ENCODE data around the gene GNG2.

GNG2 gene

GRCh38 chr14:52006361-52006760 is 145.9 kb downstream of the GNG2 start:
- no peak for DNase-seq
- no peak overlapping the region for H3K27ac ChIP-seq
- peaks cover 94% of the 10 kb centered on the region for H3K36me3 ChIP-seq
- no peak overlapping the region for H3K4me3 ChIP-seq (ENCODE audit: low read depth, low read length)
- TF ChIP-seq, protein P1, sequence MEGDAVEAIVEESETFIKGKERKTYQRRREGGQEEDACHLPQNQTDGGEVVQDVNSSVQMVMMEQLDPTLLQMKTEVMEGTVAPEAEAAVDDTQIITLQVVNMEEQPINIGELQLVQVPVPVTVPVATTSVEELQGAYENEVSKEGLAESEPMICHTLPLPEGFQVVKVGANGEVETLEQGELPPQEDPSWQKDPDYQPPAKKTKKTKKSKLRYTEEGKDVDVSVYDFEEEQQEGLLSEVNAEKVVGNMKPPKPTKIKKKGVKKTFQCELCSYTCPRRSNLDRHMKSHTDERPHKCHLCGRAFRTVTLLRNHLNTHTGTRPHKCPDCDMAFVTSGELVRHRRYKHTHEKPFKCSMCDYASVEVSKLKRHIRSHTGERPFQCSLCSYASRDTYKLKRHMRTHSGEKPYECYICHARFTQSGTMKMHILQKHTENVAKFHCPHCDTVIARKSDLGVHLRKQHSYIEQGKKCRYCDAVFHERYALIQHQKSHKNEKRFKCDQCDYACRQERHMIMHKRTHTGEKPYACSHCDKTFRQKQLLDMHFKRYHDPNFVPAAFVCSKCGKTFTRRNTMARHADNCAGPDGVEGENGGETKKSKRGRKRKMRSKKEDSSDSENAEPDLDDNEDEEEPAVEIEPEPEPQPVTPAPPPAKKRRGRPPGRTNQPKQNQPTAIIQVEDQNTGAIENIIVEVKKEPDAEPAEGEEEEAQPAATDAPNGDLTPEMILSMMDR (IDR thresholded peaks at IDR 0.05; ENCODE audit: low read depth, low read length), result no peak
- no peaks in the 10 kb centered on the region for H3K9me3 ChIP-seq (ENCODE audit: severe bottlenecking)
- no peaks in the 10 kb centered on the region for H3K27me3 ChIP-seq (ENCODE audit: insufficient read depth, low read depth, severe bottlenecking)

DNA sequence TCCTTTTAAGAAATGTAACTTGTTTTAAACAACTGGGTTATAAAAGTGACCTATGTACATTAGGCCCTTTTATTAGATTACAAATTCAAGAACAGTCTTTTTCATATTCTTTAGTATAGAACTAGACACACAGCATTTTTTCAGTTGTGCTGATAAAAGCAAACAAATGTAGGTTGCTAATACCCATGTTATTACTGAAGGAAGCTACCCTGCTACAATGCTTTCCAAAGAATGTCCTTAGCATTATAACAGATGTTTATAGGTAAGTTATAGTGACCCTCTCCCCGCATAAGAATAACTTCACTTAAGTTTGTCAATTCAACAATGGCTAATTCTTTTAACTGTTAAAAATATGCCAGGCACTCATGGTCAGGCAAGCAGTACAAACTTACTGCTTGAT is 146.8 kb downstream of the GNG2 start:
- no peak overlapping the region for H3K27ac ChIP-seq
- H3K27me3 ChIP-seq (ENCODE audit: insufficient read depth, low read depth, severe bottlenecking), result no peaks in the 10 kb centered on the region
- H3K36me3 ChIP-seq, result peaks cover 92% of the 10 kb centered on the region
- H3K9me3 ChIP-seq (ENCODE audit: severe bottlenecking), result no peaks in the 10 kb centered on the region
- no peak for DNase-seq
- no peak overlapping the region for H3K4me3 ChIP-seq (ENCODE audit: low read depth, low read length)
- TF ChIP-seq, protein P1 (IDR thresholded peaks at IDR 0.05; ENCODE audit: low read depth, low read length), result no peak

- Histone ChIP-seq H3K27me3 (ENCODE audit: insufficient read depth, low read depth, severe bottlenecking) (no peaks in the 10 kb centered on the region), H3K9me3 (ENCODE audit: severe bottlenecking) (no peaks in the 10 kb centered on the region), H3K4me3 (ENCODE audit: low read depth, low read length) (no peak overlapping the region), H3K27ac (no peak overlapping the region), H3K36me3 (peaks cover 88% of the 10 kb centered on the region)
- TF ChIP-seq, protein P1 (IDR thresholded peaks at IDR 0.05; ENCODE audit: low read depth, low read length), result no peak
- DNase-seq, result no peak
These were observed 147.2 kb downstream of the GNG2 start for GRCh38 chr14:52007637-52008036.

- no peak overlapping the region for H3K27ac ChIP-seq
- no peak overlapping the region for H3K4me3 ChIP-seq (ENCODE audit: low read depth, low read length)
- H3K9me3 ChIP-seq (ENCODE audit: severe bottlenecking), result no peaks in the 10 kb centered on the region
- peaks cover 83% of the 10 kb centered on the region for H3K36me3 ChIP-seq
- H3K27me3 ChIP-seq (ENCODE audit: insufficient read depth, low read depth, severe bottlenecking), result no peaks in the 10 kb centered on the region
- TF ChIP-seq, protein P1 (IDR thresholded peaks at IDR 0.05; ENCODE audit: low read depth, low read length), result no peak
- DNase-seq, result no peak
These were observed 147.7 kb downstream of the GNG2 start for GRCh38 chr14:52008136-52008535.

- Histone ChIP-seq H3K27ac (no peak overlapping the region), H3K27me3 (ENCODE audit: insufficient read depth, low read depth, severe bottlenecking) (no peaks in the 10 kb centered on the region), H3K9me3 (ENCODE audit: severe bottlenecking) (no peaks in the 10 kb centered on the region), H3K36me3 (peaks cover 62% of the 10 kb centered on the region), H3K4me3 (ENCODE audit: low read depth, low read length) (no peak overlapping the region)
- TF ChIP-seq, protein P1 (IDR thresholded peaks at IDR 0.05; ENCODE audit: low read depth, low read length), result no peak
- DNase-seq, result no peak
These were observed 149.8 kb downstream of the GNG2 start for GRCh38 chr14:52010173-52010693.

DNA sequence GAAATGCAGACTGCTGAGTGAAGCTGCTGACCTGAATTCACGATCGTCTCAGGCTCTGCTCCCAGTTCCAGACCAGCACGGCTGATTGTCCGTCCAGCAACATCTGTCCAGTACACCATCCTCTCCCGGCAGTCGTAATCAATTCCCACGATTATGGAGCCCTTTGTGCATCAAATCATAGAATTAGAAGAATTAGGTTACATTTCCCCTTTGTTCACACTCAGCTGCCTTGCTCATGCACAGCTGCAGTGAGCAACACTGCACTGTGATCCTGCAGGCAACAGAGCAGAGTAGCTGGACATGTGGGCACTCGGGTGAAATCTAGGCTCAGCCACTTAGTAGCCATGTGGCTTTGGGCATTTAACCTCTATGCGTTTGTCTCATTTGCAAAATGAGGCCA is 151.1 kb downstream of the GNG2 start:
- TF ChIP-seq, protein P1 (IDR thresholded peaks at IDR 0.05; ENCODE audit: low read depth, low read length), result no peak
- Histone ChIP-seq H3K27ac (no peak overlapping the region), H3K4me3 (ENCODE audit: low read depth, low read length) (no peak overlapping the region), H3K9me3 (ENCODE audit: severe bottlenecking) (no peaks in the 10 kb centered on the region), H3K36me3 (peaks cover 50% of the 10 kb centered on the region), H3K27me3 (ENCODE audit: insufficient read depth, low read depth, severe bottlenecking) (no peaks in the 10 kb centered on the region)
- DNase-seq, result no peak

Data from WERI-Rb-1 (cell line).